ENCODE data around the gene ALLC. TPM values are rescaled to one million over a fixed set of nuclear protein-coding genes. Genes with fewer than 3 reads are reported as not detected.
A peak's percentile ranks its signal among the peaks of the same experiment; 100 is the strongest.

The ALLC gene
- total RNA-seq, 1 donor: not detected

DNA sequence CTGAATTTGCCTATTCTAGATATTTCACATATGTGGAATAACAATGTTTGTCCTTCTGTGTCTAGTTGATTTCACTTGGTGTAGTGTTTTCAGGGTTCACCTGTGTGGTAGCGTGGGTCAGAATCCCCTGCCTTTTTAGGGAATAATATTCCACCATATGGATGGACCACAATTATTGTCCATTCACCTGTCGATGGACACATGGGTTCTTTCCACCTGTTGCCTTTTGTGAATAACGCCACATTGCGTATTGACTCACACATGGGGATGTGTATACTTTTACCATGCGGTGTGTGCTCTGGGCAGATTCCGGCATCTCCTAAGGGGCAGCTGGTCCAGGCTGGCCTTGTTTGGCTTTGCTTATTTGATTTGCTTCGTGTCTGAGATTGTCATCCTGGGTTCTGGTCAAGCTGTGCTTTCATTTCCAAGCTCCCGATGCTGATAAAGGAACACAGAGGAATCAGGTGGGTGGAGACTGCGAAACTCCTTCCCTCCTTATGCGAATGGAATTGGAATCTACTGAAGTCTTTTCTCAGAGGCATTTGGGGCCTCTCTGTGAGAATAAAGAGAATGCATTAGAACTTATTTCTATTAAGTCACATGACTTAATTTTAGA, 18.9 kb upstream of the ALLC start:
- DNase-seq (ENCODE audit: low read depth in 2 of 3, low spot score in 2 of 3): no peak

GRCh38 chr2:3639653-3640052, 18.3 kb upstream of the ALLC start:
- DNase-seq (ENCODE audit: low read depth in 2 of 3, low spot score in 2 of 3): no peak

DNA sequence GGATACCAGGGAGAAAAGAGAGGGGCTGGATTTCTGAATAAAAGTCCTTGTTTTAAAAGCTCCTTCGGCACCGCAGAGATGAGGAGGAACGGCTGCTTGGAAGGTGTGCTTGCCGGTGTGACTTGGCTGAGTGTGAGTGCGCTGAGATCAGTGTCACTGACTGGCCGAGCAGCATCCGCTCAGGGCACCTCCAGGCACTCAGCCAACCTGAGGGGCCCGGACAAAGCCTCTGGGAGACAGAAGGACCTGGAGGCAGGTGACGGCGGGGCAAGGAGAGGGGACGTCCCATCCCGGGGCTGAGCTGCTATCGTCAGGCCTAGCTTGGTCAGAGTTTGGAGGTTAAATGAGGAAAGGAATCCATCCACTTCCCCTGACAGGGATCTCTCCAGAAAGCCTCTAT, 16.8 kb upstream of the ALLC start:
- no peak for DNase-seq (ENCODE audit: low read depth in 2 of 3, low spot score in 2 of 3)

GRCh38 chr2:3641841-3642421, 16.1 kb upstream of the ALLC start:
- DNase-seq (ENCODE audit: low read depth in 2 of 3, low spot score in 2 of 3): no peak

GRCh38 chr2:3642521-3643215, 15.3 kb upstream of the ALLC start:
- no peak for DNase-seq (ENCODE audit: low read depth in 2 of 3, low spot score in 2 of 3)

DNA sequence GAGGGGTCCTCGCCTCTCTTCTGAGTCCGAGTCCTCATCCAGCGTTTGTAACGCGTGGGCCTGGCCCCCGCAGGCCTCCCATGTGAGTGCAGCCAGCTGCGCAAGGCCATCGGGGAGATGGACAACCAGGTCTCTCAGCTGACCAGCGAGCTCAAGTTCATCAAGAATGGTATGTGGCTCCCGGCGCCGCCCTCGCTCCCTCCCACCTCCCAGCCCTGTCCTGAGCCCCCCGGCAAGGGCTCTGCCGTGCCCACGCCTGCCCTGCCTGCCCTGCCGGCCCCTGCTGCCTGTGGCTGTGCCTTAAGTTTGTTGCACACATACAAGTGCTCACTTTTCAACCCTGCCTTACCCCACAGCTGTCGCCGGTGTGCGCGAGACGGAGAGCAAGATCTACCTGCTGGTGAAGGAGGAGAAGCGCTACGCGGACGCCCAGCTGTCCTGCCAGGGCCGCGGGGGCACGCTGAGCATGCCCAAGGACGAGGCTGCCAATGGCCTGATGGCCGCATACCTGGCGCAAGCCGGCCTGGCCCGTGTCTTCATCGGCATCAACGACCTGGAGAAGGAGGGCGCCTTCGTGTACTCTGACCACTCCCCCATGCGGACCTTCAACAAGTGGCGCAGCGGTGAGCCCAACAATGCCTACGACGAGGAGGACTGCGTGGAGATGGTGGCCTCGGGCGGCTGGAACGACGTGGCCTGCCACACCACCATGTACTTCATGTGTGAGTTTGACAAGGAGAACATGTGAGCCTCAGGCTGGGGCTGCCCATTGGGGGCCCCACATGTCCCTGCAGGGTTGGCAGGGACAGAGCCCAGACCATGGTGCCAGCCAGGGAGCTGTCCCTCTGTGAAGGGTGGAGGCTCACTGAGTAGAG, 14.4 kb upstream of the ALLC start:
- DNase-seq (ENCODE audit: low read depth in 2 of 3, low spot score in 2 of 3): no peak

GRCh38 chr2:3644246-3644525, 13.8 kb upstream of the ALLC start:
- DNase-seq (ENCODE audit: low read depth in 2 of 3, low spot score in 2 of 3): no peak

DNA sequence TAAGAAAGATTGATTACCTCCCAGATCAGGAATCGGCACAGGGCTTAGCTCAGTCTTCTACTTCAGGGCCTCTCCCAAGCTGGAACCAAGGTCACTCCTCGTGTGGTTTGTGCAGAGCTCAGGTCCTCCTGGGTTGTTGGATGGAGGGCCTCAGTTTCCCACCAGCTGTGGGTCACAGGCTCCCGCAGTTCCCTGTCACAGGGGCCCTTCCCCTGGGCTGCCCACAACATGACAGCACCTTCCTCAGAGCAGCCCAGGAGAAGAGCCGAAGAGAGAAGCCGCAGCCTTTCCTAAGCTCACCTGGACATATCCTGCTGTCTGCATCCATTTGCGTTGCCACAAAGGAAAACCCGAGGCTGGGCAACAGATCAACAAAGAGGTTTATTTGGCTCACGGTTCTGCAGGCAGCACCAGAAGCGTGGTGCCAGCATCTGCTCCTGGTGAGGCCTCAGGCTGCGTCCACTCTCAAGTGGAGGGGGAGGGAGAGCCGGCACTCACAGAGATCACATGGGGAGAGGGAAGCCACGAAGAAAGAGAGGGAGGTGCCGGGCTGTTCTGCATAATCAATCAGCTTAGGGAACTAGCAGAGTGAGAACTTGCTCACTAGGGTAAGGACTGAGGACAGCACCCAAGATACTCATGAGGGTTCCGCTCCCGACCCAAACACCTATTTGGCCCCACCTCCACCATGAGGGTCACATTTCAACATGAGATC, 13.0 kb upstream of the ALLC start:
- no peak for DNase-seq (ENCODE audit: low read depth in 2 of 3, low spot score in 2 of 3)

DNA sequence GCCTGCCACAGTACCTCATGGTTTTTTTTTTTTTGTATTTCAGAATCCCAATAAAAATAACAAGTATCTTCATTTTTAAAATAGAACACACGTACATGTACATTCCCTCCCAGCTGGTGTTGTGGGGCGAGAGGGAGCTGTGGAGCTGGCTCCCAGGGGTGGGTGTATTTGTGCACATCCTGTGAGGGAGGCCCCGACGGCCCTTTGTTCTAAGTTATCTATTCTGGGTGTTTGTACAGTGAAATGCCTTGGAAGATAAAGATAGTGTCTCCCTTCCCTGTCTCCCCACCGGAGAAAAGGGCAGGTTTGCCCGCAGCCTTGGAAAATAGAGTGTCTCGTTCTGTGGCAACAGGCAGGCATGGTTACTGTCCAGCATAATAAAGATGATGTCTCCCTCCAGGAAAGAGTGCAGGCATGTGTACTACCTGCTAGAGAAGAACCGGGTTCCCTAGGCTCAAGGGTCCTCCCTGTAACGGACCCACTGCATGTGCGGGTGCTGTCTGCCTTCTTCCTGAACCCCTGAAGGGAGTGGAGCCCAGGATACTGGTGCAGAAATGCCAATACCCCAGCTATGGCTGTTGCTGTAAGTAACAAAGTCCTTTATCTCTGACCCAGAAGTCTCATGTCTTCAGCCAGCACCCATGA, 12.1 kb upstream of the ALLC start:
- no peak for DNase-seq (ENCODE audit: low read depth in 2 of 3, low spot score in 2 of 3)

DNA sequence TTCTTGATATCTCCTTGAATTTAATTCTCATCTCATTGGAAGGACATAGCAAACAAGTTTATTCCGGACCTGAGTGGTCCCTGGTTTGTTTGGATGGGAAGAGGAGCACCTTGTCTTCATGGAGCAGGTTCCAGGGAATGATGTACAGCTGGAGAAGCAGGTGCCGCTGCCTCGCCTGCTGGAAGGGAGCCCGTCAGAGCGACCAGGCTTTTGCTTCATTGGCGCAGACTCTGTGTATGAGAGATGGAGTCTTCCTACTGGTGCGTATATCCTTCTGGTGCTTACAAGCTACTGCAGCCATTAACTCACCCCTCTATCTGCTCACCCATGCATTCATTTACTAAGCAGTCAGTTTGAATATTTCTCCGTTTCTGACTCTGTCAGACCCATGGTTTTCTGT, 11.6 kb upstream of the ALLC start:
- no peak for DNase-seq (ENCODE audit: low read depth in 2 of 3, low spot score in 2 of 3)

DNA sequence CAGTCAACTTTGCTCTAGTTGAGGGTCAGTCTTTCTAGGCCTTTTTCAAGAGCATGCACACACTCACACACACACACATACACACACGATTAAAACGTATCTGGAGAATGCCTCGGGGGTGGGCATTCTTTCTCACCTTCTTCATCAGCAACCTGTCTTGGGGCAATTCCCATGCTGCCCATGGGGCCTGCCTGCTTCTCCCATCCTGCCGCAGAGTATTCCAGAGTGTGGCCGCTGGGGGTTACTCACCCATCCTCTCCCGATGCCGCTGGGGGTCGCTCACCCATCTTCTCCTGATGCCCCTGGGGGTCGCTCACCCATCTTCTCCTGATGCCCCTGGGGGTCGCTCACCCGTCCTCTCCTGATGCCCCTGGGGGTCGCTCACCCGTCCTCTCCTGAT, 10.8 kb upstream of the ALLC start:
- DNase-seq (ENCODE audit: low read depth in 2 of 3, low spot score in 2 of 3): no peak

GRCh38 chr2:3647831-3648651, 10.0 kb upstream of the ALLC start:
- DNase-seq (ENCODE audit: low read depth in 2 of 3, low spot score in 2 of 3): no peak

GRCh38 chr2:3648652-3649177, 9.3 kb upstream of the ALLC start:
- no peak for DNase-seq (ENCODE audit: low read depth in 2 of 3, low spot score in 2 of 3)

- no peak for DNase-seq (ENCODE audit: low read depth in 2 of 3, low spot score in 2 of 3)
Measured at GRCh38 chr2:3649581-3649980, 8.4 kb upstream of the ALLC start.

DNA sequence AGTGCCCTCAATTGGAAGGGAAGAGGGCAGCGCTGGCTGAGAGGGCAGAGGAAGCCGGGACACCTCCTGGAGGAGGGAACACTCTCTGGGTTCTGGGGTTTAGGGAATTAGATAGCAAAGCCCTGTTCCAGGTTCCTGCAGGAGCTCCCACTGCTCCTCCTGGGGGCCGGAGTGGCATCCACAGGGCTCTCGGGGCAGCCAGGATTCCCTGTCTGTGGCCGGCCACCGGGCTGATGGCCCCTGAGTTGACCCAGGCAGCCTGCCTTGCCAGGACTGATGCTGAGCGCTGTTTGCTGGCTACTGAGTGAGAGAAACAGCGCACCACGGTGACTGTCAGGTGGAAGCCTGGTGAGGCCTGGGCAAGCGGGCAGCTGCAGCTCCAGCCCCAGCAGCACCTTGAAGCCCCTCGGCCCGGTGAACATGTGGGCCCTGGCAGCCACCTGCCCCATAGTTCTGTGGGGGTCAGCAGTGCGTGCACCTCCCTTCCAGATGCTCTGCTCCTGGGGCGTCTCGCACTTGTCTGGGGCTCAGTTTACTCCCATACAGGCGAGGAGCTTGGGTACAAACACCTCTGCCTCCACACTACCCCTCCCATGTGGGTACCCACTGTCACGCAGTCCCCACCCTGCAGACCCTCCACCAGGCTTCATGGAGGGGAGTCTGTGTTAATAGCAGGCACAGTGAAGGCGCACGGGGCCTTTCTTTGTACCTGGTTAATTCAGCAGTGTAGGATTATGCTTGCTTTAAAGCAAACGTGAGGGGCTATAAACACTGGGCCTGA, 7.7 kb upstream of the ALLC start:
- DNase-seq (ENCODE audit: low read depth in 2 of 3, low spot score in 2 of 3): no peak

DNA sequence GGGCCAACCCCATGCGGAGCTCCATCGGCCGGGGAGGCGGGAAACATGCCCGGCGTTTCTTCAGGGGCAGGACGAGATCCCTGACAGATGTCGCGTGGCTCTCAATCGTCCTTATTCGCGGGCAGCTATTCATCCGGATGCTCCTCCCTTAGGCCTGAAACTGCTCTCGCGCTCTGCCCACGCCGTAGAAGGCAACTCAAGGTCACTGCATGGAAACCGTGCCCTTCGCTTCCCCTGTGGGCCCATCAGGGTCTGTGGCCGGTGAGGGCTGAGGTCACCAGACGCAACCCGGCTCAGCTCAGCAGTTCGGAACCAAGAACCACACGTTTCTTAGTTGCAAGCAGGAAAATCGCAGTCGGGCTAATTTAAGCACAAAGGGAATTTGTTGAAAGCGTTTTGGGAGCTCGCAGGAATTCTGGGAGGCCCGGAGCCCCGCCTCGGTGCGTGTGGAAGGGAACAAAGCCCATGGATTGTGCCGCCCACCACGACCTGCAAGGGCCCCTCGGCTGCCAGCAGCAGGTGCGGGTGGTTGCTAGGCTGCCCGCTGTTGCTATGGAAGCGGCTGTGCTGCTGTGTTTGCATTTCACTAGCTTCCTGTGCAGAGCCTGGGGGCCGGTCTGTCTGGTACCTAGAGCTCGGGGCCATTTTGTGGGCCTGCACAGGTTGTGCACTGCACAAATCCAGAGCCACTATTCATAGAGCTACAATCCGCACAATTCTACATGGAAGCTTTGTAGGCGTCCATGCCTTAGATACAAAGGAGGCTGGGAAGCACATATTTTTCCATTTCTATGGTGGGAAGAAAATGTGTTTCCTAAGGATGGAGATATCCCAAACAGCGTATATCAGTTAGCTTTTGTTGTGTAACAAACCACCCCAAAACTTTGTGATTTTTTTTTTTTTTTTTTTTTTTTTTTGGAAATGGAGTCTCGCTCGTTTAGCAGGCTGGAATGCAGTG, 6.0 kb upstream of the ALLC start:
- DNase-seq (ENCODE audit: low read depth in 2 of 3, low spot score in 2 of 3): peak in 2 of 3 donors; percentile 56 to 82

DNA sequence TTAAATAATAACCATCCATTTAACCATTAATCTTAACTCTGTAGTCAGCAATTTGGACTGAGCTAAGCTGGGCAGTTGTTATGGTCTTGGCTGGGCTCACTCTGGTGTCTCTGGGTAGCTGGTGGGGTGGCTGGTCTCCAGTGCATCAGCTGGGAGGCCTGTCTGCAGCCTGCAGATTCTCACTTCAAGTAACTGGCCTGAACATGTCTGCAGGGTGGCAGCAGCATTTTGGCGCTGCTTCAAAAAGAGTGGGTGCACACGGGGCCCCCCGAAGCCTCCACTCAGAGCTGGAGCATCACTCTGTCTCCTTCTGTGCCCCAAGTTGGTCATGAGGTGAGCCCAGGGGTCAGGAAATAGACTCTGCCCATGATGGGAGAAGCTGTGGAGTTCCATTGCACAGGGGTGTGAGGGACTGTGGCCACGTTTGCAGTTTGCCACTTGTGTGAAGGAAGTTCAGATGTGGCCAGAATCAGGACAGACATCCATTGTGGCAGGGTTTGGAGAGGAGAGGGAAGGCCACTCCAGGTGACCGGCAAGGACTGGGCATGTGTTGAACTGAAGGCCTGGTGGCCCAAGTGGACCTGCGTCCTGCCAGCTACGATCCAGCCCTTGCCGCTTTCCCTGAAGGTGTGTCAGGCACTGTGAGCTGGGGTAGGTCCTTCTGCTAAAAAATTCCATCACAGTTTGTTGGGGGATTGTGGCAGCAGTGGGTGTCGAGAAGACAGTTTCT, 4.9 kb upstream of the ALLC start:
- no peak for DNase-seq (ENCODE audit: low read depth in 2 of 3, low spot score in 2 of 3)

Measured in hematopoietic multipotent progenitor cell (in vitro differentiated cells).